CD4-positive, alpha-beta T cell treated with Interleukin-15 for 1 hour (primary cell): Measurements from ENCODE around the gene OR2S2.

Source experiments
- DNase-seq: peaks from one replicate; pipeline ENCODE4 v3.0.0-alpha.2; 2020

Gene OR2S2

GRCh38 chr9:35908504-35909125 lies 49.3 kb downstream of the OR2S2 start:
- DNase-seq, result no peak

GRCh38 chr9:35907711-35908503 lies 50.0 kb downstream of the OR2S2 start:
- DNase-seq, result peak; percentile 27
